H9 (cell line): ENCODE data around the gene SCP2. TPM values are rescaled to one million over a fixed set of nuclear protein-coding genes. Genes with fewer than 3 reads are reported as not detected.

Experiments
- DNase-seq: peaks from one replicate; pipeline ENCODE4 v3.0.0-alpha.2; 2017
- H2AFZ ChIP-seq: one replicate; pipeline ENCODE4 v1.6.1; 2013; ENCODE audit warnings: mild to moderate bottlenecking, low read length, control low read depth, moderate library complexity
- H2AK5ac ChIP-seq: 2 replicates; pipeline ENCODE4 v1.6.1; 2013; ENCODE audit warnings: low read length, control low read depth, mixed read lengths; ENCODE audit not compliant: insufficient read length
- H2BK120ac ChIP-seq: one replicate; pipeline ENCODE4 v1.6.1; 2013; ENCODE audit warnings: low read depth, mild to moderate bottlenecking, low read length, control low read depth, inconsistent platforms; ENCODE audit not compliant: poor library complexity, severe bottlenecking
- H2BK12ac ChIP-seq: 2 replicates; pipeline ENCODE4 v1.6.1; 2013; ENCODE audit warnings: low read length, control low read depth, mixed read lengths, low read depth; ENCODE audit not compliant: insufficient read length
- H2BK15ac ChIP-seq: 2 replicates; pipeline ENCODE4 v1.6.1; 2013; ENCODE audit warnings: low read depth, low read length, control low read depth
- H2BK20ac ChIP-seq: one replicate; pipeline ENCODE4 v1.6.1; 2013; ENCODE audit warnings: low read depth, mild to moderate bottlenecking, low read length, control low read depth, inconsistent platforms; ENCODE audit not compliant: poor library complexity, severe bottlenecking
- H2BK5ac ChIP-seq: 2 replicates; pipeline ENCODE4 v1.6.1; 2013; ENCODE audit warnings: low read length, control low read depth, mixed read lengths; ENCODE audit not compliant: insufficient read length
- H3K14ac ChIP-seq: 2 replicates; pipeline ENCODE4 v1.6.1; 2013; ENCODE audit warnings: low read length, control low read depth; ENCODE audit not compliant: insufficient read depth
- H3K18ac ChIP-seq: 2 replicates; pipeline ENCODE4 v1.6.1; 2013; ENCODE audit warnings: low read depth, mild to moderate bottlenecking, mixed read lengths, low read length, control low read depth; ENCODE audit not compliant: insufficient read length
- H3K23ac ChIP-seq: 2 replicates; pipeline ENCODE4 v1.6.1; 2013; ENCODE audit warnings: low read length, control low read depth, mixed read lengths, low read depth; ENCODE audit not compliant: insufficient read length
- H3K23me2 ChIP-seq: 2 replicates; pipeline ENCODE4 v1.6.1; 2013; ENCODE audit warnings: low read depth, mild to moderate bottlenecking, mixed read lengths, low read length, control low read depth; ENCODE audit not compliant: insufficient read length, poor library complexity, severe bottlenecking
- H3K27ac ChIP-seq: 2 replicates; pipeline ENCODE4 v1.5.1; 2013; ENCODE audit warnings: low read length, control low read depth, mixed read lengths, low read depth; ENCODE audit not compliant: insufficient read length
- H3K27me3 ChIP-seq: 2 replicates; pipeline ENCODE4 v1.6.1; 2013; ENCODE audit warnings: low read length, control low read depth, inconsistent platforms; ENCODE audit not compliant: insufficient read depth
- H3K4ac ChIP-seq: 2 replicates; pipeline ENCODE4 v1.6.1; 2013; ENCODE audit warnings: low read depth, mild to moderate bottlenecking, control low read depth, inconsistent platforms, low read length, moderate library complexity
- H3K4me1 ChIP-seq: 2 replicates; pipeline ENCODE4 v1.6.1; 2013; ENCODE audit warnings: low read length, control low read depth, inconsistent platforms; ENCODE audit not compliant: insufficient read depth
- H3K4me2 ChIP-seq: 2 replicates; pipeline ENCODE4 v1.6.1; 2013; ENCODE audit warnings: low read length, control low read depth, mixed read lengths; ENCODE audit not compliant: insufficient read length, insufficient read depth
- H3K56ac ChIP-seq: 2 replicates; pipeline ENCODE4 v1.6.1; 2013; ENCODE audit warnings: low read depth, mild to moderate bottlenecking, mixed read lengths, low read length, control low read depth; ENCODE audit not compliant: insufficient read length
- H3K79me1 ChIP-seq: 2 replicates; pipeline ENCODE4 v1.6.1; 2013; ENCODE audit warnings: low read depth, mild to moderate bottlenecking, moderate library complexity, low read length, control low read depth, inconsistent platforms; ENCODE audit not compliant: insufficient read depth, poor library complexity, severe bottlenecking
- H3K79me2 ChIP-seq: 2 replicates; pipeline ENCODE4 v1.6.1; 2013; ENCODE audit warnings: low read length, control low read depth, inconsistent platforms; ENCODE audit not compliant: insufficient read depth
- H3K9ac ChIP-seq: 2 replicates; pipeline ENCODE4 v1.6.1; 2013; ENCODE audit warnings: low read length, control low read depth, mixed read lengths; ENCODE audit not compliant: insufficient read length; ENCODE audit errors: extremely low read depth
- H3K9me3 ChIP-seq: one replicate; pipeline ENCODE4 v1.6.1; 2013; ENCODE audit warnings: low read depth, low read length, inconsistent platforms; ENCODE audit not compliant: control insufficient read depth
- H3T11ph ChIP-seq: one replicate; pipeline ENCODE4 v1.6.1; 2013; ENCODE audit warnings: mild to moderate bottlenecking, low read length, control low read depth, inconsistent platforms
- H4K20me1 ChIP-seq: one replicate; pipeline ENCODE4 v1.6.1; 2013; ENCODE audit not compliant: control insufficient read depth, insufficient read length, insufficient read depth
- H4K5ac ChIP-seq: 2 replicates; pipeline ENCODE4 v1.6.1; 2013; ENCODE audit warnings: low read depth, mild to moderate bottlenecking, mixed read lengths, low read length, control low read depth; ENCODE audit not compliant: insufficient read length
- H4K8ac ChIP-seq: replicated peaks from 2 replicates; pipeline ENCODE4 v1.6.1; 2013; ENCODE audit warnings: low read length, control low read depth, mixed read lengths, low read depth; ENCODE audit not compliant: insufficient read length
- H4K91ac ChIP-seq: 2 replicates; pipeline ENCODE4 v1.6.1; 2013; ENCODE audit warnings: low read depth, mild to moderate bottlenecking, moderate library complexity, mixed read lengths, low read length, control low read depth; ENCODE audit not compliant: insufficient read length
- H3K27ac Mint-ChIP-seq, 3 experiments: 2 replicates in 2 of 3; 3 replicates in 1 of 3; pipeline ENCODE4 v1.8.0; 2020 to 2021; ENCODE audit warnings: mixed read lengths in 3 of 3, mild to moderate bottlenecking in 1 of 3, moderate library complexity in 1 of 3
- H3K27me3 Mint-ChIP-seq: 2 replicates; pipeline ENCODE4 v1.8.0; 2021; ENCODE audit warnings: low read depth, mild to moderate bottlenecking, moderate library complexity, mixed read lengths
- H3K36me3 Mint-ChIP-seq, 3 experiments: 2 replicates in 2 of 3; 3 replicates in 1 of 3; pipeline ENCODE4 v1.8.0; 2020 to 2021; ENCODE audit warnings: low read depth in 3 of 3, mixed read lengths in 3 of 3; ENCODE audit not compliant: insufficient read depth in 1 of 3
- H3K4me1 Mint-ChIP-seq, 2 experiments: 2 replicates each; pipeline ENCODE4 v1.8.0; 2020; ENCODE audit warnings: mixed read lengths in 2 of 2
- H3K4me3 Mint-ChIP-seq, 2 experiments: 2 replicates in 1 of 2; 3 replicates in 1 of 2; pipeline ENCODE4 v1.8.0; 2020 to 2021; ENCODE audit warnings: mild to moderate bottlenecking in 2 of 2, mixed read lengths in 2 of 2, moderate library complexity in 1 of 2
- H3K9me3 Mint-ChIP-seq, 2 experiments: 2 replicates in 1 of 2; 3 replicates in 1 of 2; pipeline ENCODE4 v1.8.0; 2020; ENCODE audit warnings: mild to moderate bottlenecking in 2 of 2, mixed read lengths in 2 of 2, moderate library complexity in 1 of 2
- CTCF ChIP-seq: fragments of 200-600 bp; sonication (generic); conservative IDR thresholded peaks from 3 replicates; pipeline ENCODE4 v1.8.0; 2021; ENCODE audit warnings: antibody characterized with exemption, mild to moderate bottlenecking
- WGBS: extraction: QIAGEN DNeasy Blood & Tissue Kit; methylation state at CpG from one replicate; pipeline ENCODE4 v1.1.7; 2013; ENCODE audit warnings: missing lambda C conversion rate, low lambda C conversion rate, mixed read lengths; ENCODE audit not compliant: insufficient read length; ENCODE audit errors: extremely low coverage; 5-methylcytosine and 5-hydroxymethylcytosine counted together
- total RNA-seq: library from RNA; stranded (reverse); gene quantifications from 2 replicates; pipeline ENCODE4 v1.2.1, GENCODE V29; 2021

The SCP2 gene
- total RNA-seq, 1 experiment from 2014 or later: 48.8 TPM

GRCh38 chr1:53061859-53062707 is 135.0 kb downstream of the SCP2 start, which contains the start of gene PODN:
Gene PODN, plus strand, starts transcription at chr1:53062213. Its CDS starts 7,643 bp downstream, at chr1:53069856.
- H3K4me1 Mint-ChIP-seq: peaks cover 6 to 11% of the 10 kb centered on the region in 2 experiments
- Histone ChIP-seq H2BK20ac (no peak within 1 kb of the TSS), H4K20me1 (no peaks in the 10 kb centered on the region), H3K9me3 (no peaks in the 10 kb centered on the region), H4K91ac (no peak within 1 kb of the TSS), H3K9ac (no peak within 1 kb of the TSS), H3K23ac (no peak within 1 kb of the TSS), H4K8ac (no peak within 1 kb of the TSS), H3K14ac (no peak within 1 kb of the TSS; the same call in 1 of the 2 replicates), H2BK5ac (no peak within 1 kb of the TSS), H3K56ac (no peak within 1 kb of the TSS), H3T11ph (no peak within 1 kb of the TSS), H2BK120ac (no peak within 1 kb of the TSS), H3K4me1 (no peaks in the 10 kb centered on the region; the same call in 1 of the 2 replicates), H3K23me2 (peaks cover 9% of the 10 kb centered on the region), H2AFZ (no peak within 1 kb of the TSS), H2BK15ac (no peak within 1 kb of the TSS), H3K79me2 (no peaks in the 10 kb centered on the region), H2AK5ac (no peak within 1 kb of the TSS), H3K27ac (no peak within 1 kb of the TSS), H4K5ac (no peak within 1 kb of the TSS), H2BK12ac (no peak within 1 kb of the TSS), H3K27me3 (peaks cover 36% of the 10 kb centered on the region; the same call in 1 of the 2 replicates), H3K4me2 (peak within 1 kb of the TSS; percentile 69), H3K18ac (no peak within 1 kb of the TSS), H3K4ac (no peak within 1 kb of the TSS), H3K79me1 (no peaks in the 10 kb centered on the region)
- TF ChIP-seq CTCF: no peak
- no peak for DNase-seq
- H3K27ac Mint-ChIP-seq: no peak within 1 kb of the TSS
- H3K27me3 Mint-ChIP-seq: peaks cover 84% of the 10 kb centered on the region
- H3K36me3 Mint-ChIP-seq: no peaks in the 10 kb centered on the region
- no CpG with 5 or more reads among the region's 73 CpGs for WGBS
- no peaks in the 10 kb centered on the region for H3K9me3 Mint-ChIP-seq
- peak within 1 kb of the TSS; percentile 68 to 80 for H3K4me3 Mint-ChIP-seq
